HT1080 (cell line): ENCODE results near the gene GALNT4. TPM values are rescaled to one million over a fixed set of nuclear protein-coding genes. Genes with fewer than 3 reads are reported as not detected.

ENCODE experiments used
- DNase-seq: peaks from one replicate; pipeline ENCODE4 v3.0.0-alpha.2; 2015; ENCODE audit warnings: low read depth
- small RNA-seq: library from RNA; depleted of rRNA; stranded (forward); fragments of <200 nt; gene quantifications from one replicate; pipeline ENCODE3, GENCODE V24; 2014
- total RNA-seq: library from RNA; depleted of rRNA; stranded (reverse); fragments of >200 nt; shearing (Covaris generic); gene quantifications from 2 replicates; pipeline ENCODE4 v1.2.3, GENCODE V29; 2014; rRNA removed

The GALNT4 gene
- total RNA-seq, 1 experiment from 2014 or later, result 14.0 TPM

DNA sequence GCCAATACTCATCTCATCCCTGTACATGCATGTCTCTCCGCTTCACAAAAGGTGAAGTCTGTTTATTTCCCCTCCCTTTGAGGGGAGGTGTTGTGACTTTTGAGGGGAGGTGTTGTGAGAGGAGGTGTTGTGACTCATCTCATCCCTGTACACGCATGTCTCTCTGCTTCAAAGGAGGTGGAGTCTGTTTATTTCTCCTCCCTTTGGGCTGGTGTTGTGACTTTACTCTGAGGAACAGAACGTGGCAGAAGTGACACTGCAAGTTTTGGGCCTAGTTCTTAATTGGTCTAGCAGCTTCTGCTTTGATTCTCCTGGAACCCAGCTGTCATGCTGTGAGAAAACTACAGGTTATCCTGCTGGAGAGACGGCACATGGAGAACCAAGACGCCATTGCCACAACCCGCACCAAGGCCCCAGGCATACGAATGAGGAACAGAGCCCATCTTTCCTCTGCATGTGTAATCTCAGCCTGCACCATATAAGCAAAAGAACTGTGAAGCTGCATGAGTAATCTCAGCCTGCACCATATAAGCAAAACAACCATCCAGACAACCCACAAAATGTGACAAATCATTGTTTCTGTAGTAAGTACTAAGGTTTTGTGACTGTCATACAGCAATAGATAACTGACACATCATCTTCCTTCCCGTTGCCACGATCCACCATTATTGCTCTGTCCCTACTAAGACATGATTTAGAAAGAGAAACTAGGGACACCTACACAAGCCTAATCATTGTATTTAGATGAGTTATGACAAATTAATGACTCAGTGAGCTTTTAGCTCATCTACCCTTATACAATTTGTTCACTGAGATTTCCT is 30.0 kb downstream of the GALNT4 start:
- peak; percentile 53 for DNase-seq

DNA sequence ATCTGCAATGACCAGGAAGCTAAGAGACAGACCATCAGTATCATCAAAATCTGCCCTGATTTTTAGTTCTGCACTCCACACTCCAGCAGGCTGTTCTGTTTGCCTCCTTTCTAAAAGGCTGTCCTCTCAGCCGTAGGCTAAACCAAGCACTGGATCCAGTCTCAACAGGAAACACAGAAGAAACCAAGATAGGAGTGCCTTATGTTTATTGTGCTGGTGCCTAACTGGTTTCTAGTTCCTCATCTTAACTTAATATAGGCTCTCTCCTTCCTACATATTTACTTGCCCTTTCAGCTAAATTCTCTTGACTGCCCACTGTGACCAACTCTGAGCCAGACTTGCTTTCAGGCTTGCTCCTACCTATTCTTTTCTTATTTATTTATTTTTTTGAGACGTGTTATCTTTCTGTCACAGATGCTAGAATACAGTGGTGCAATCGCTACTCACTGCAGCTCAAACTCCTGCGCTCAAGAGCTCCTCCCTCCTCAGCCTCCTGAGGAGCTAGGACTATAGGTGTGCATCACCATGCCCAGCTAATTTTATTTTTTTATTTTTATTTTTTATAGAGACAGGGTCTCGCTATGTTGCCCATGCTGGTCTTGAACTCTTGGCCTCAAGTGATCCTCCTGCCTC is 30.8 kb downstream of the GALNT4 start:
- DNase-seq, result no peak

- no peak for DNase-seq
These were observed 31.7 kb downstream of the GALNT4 start for GRCh38 chr12:89492883-89493282.

- DNase-seq, result no peak
These were observed 33.7 kb downstream of the GALNT4 start for GRCh38 chr12:89490922-89491321.

DNA sequence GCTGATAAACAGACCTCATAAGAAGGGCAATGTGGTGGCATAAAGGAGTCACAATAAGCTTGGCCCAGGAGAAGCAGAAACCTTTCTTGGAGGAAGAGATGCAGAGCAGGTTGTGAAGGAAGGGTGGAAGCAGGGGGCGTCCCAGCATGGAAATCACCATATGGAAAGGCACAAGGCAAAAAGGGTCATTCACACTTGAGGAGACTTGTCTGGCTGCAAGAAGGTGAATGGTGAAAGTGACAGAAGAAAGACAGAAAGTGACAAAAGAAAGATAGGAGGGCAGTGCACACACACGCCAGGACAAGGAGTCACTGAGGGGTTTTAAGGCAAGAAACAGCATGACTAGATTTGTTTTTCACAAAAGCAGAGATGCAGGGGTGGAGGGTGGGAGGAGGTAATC is 38.3 kb downstream of the GALNT4 start:
- DNase-seq, result no peak

DNA sequence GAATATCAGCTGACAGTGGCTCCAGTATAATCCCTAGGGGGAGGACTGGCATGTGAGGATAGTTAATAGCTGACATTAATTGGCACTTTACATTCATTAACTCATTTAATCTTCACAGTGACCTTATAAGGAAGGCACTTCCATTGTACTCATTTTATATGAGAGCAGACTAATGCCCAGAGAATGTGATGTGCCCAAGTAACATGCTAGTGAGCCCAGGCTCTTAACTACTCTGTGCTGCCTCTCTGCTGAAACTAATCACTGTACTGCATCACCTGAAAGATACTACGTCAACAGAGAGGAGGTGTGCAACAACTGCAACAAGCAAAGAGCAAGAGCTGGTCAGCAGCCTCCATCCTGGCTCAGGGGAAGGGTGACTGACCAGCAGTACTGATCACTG is 40.1 kb downstream of the GALNT4 start:
- DNase-seq, result no peak

DNA sequence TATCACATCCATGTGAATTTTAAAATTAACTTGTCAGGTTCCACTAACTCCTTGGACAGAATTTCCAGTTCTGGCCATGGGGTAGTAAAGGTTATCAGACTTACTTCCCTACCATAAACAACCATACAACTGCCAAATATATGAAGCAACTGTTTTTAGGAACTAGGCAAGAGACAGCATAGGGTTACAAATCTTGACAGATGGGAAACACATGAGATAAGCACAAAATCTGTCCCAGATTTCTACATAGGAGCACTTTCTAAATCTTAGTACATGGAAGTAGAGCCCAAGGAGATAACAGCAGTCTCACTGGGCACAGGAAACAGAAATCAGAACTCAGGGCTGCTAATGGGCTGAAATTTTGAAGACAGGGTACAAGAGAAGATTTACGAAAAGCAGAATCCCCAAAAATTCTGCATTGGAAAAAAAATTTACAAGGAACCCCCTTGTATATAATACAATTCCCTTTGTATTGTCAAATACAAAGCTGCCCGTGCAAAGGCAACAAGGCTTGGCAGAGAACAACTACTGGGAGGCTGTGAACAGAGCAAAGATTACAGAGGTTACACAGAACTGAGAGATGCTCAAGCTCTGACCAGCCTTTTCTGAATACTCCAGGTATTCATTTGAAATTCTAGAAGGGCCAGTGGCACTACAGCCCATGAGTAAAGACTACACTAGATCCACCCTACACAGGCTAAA is 43.2 kb downstream of the GALNT4 start:
- DNase-seq, result no peak

GRCh38 chr12:89479982-89480381 is 44.6 kb downstream of the GALNT4 start:
- DNase-seq, result no peak

- no peak for DNase-seq
These were observed 46.8 kb downstream of the GALNT4 start for GRCh38 chr12:89477633-89478279.

- no peak for DNase-seq
These were observed 47.5 kb downstream of the GALNT4 start for GRCh38 chr12:89476904-89477595.

- no peak for DNase-seq
These were observed 48.4 kb downstream of the GALNT4 start for GRCh38 chr12:89476232-89476631.

GRCh38 chr12:89475203-89475990 is 49.2 kb downstream of the GALNT4 start:
- DNase-seq, result no peak

- no peak for DNase-seq
These were observed 50.0 kb downstream of the GALNT4 start for GRCh38 chr12:89474615-89475014.

Small RNA genes lying within 50 kb of the gene (small RNA-seq; reads per million reads assigned to genes)
- gene AC025034.2, result not detected
- gene POC1B-GALNT4, result not detected

Other genes starting within 250 kb of the GALNT4 start
- 0.32 and 1.2 TPM in 2 replicates for gene DUSP6, start 172.3 kb downstream of the GALNT4 start, total RNA-seq
- gene POC1B, start 1.3 kb upstream of the GALNT4 start, total RNA-seq, result 15.1 and 19.3 TPM in 2 replicates
- 61.0 and 70.0 TPM in 2 replicates for gene ATP2B1, start 184.0 kb upstream of the GALNT4 start, total RNA-seq